Naive thymus-derived CD8-positive, alpha-beta T cell (primary cell): Measurements from ENCODE around the gene MRPL49. TPM values are rescaled to one million over a fixed set of nuclear protein-coding genes. Genes with fewer than 3 reads are reported as not detected.

Experiments used
- ATAC-seq, 2 donors: fragments of 150-1000 bp; cut with Tn5 transposase in 1 of 2; sonication (Bioruptor Pico), chemical (Tn5 transposase) in 1 of 2; 1 replicate in 1 of 2; 2 replicates in 1 of 2; pipeline ENCODE4 v1.10.0; 2021; ENCODE audit warnings: mild to moderate bottlenecking in 2 of 2, moderate library complexity in 2 of 2
- POLR2A ChIA-PET: fragments of 350-600 bp; sonication (Branson Sonifier 250); formaldehyde crosslinking; loops from one replicate; lab custom pipeline; 2021; ENCODE audit warnings: antibody characterized with exemption; lab: Charles Lee
- DNase-seq, 10 donors: peaks; one replicate each; pipeline versions ENCODE4 v3.0.0 to v3.0.0-alpha.2; 2020 to 2022
- H3K27ac Mint-ChIP-seq, 10 donors: one replicate each; pipeline ENCODE4 v1.8.0; 2020 to 2022; ENCODE audit warnings: mild to moderate bottlenecking in 10 of 10, mixed read lengths in 10 of 10, moderate library complexity in 4 of 10, inconsistent platforms in 1 of 10
- H3K27me3 Mint-ChIP-seq, 5 donors: one replicate each; pipeline ENCODE4 v1.8.0; 2021 to 2022; ENCODE audit warnings: mixed read lengths in 5 of 5
- H3K36me3 Mint-ChIP-seq, 3 donors: one replicate each; pipeline ENCODE4 v1.8.0; 2020 to 2022; ENCODE audit warnings: mixed read lengths in 3 of 3, mild to moderate bottlenecking in 2 of 3, inconsistent platforms in 1 of 3
- H3K4me1 Mint-ChIP-seq, 4 donors: one replicate each; pipeline ENCODE4 v1.8.0; 2021 to 2022; ENCODE audit warnings: mixed read lengths in 4 of 4
- H3K4me3 Mint-ChIP-seq, 10 donors: one replicate each; pipeline ENCODE4 v1.8.0; 2020 to 2022; ENCODE audit warnings: mild to moderate bottlenecking in 10 of 10, mixed read lengths in 10 of 10, moderate library complexity in 6 of 10, inconsistent platforms in 1 of 10
- H3K9me3 Mint-ChIP-seq, 9 donors: one replicate each; pipeline ENCODE4 v1.8.0; 2020 to 2022; ENCODE audit warnings: mixed read lengths in 9 of 9, mild to moderate bottlenecking in 3 of 9, inconsistent platforms in 1 of 9, moderate library complexity in 1 of 9
- polyA plus RNA-seq, 3 donors: library from polyadenylated mRNA; unstranded; fragments of 300-500 nt; fragmentation: Illumina TruSeq; gene quantifications; one replicate each; pipeline ENCODE4 v1.2.3, GENCODE V29; 2021
- total RNA-seq, 8 experiments: library from RNA in 2 of 8; stranded (reverse) in 2 of 8; gene quantifications; one replicate each; pipeline ENCODE4 v1.2.3 and lab custom pipeline; 2021 to 2026

Gene MRPL49
- total and polyA plus RNA-seq, 5 experiments from 2014 or later: 76.0 to 96.9 (median 78.9) TPM

DNA sequence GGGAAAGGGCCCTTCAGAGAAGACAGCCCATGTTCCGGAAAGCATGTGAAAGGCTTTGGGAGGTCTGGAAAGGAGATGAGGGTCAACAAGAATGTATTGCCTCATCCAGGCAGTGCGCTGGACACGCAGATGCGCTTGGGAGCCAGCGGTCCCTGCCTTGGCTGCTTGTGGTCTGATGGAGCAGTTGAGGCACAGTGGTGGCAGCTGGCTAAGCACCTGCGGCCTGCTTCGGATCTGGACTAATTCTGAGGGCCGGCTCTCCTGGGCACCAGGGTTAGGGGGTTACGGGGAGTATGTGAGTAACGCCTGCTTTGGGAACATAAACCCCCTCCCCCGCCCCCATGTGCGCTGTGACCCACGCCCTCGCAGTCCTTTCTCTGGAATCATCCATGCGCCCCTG lies 15.0 kb upstream of the MRPL49 start:
- peak overlapping the region in 1 of 10 donors; percentile 6 for H3K27ac Mint-ChIP-seq
- H3K36me3 Mint-ChIP-seq: peaks cover 0 to 41% (median 0%) of the 10 kb centered on the region in 3 donors
- H3K4me3 Mint-ChIP-seq: no peak overlapping the region
- ATAC-seq: no peak
- DNase-seq: no peak
- peaks cover 24 to 43% (median 30%) of the 10 kb centered on the region in 4 donors for H3K4me1 Mint-ChIP-seq
- POLR2A ChIA-PET: interaction anchor here (0.6 to 6.8 kb wide), 3 partner anchors 10 to 75 kb away, joined by 3 to 115 read pairs (median 23); partner anchors contain the start of genes VPS51 and ZNHIT2
- H3K9me3 Mint-ChIP-seq: no peaks in the 10 kb centered on the region
- H3K27me3 Mint-ChIP-seq: no peaks in the 10 kb centered on the region

- Mint-ChIP-seq H3K4me1 (peaks cover 25 to 38% (median 32%) of the 10 kb centered on the region in 4 donors), H3K4me3 (no peak overlapping the region), H3K27ac (no peak overlapping the region), H3K27me3 (no peaks in the 10 kb centered on the region), H3K9me3 (no peaks in the 10 kb centered on the region), H3K36me3 (peaks cover 0 to 40% (median 0%) of the 10 kb centered on the region in 3 donors)
- DNase-seq (no peak), ATAC-seq (no peak)
- POLR2A ChIA-PET: interaction anchor here (0.6 to 6.8 kb wide), 5 partner anchors 10 to 76 kb away, joined by 3 to 115 read pairs (median 23); partner anchors contain the start of genes FAU, MRPL49, SYVN1 and VPS51
These were observed 14.2 kb upstream of the MRPL49 start for GRCh38 chr11:65107751-65108468.

DNA sequence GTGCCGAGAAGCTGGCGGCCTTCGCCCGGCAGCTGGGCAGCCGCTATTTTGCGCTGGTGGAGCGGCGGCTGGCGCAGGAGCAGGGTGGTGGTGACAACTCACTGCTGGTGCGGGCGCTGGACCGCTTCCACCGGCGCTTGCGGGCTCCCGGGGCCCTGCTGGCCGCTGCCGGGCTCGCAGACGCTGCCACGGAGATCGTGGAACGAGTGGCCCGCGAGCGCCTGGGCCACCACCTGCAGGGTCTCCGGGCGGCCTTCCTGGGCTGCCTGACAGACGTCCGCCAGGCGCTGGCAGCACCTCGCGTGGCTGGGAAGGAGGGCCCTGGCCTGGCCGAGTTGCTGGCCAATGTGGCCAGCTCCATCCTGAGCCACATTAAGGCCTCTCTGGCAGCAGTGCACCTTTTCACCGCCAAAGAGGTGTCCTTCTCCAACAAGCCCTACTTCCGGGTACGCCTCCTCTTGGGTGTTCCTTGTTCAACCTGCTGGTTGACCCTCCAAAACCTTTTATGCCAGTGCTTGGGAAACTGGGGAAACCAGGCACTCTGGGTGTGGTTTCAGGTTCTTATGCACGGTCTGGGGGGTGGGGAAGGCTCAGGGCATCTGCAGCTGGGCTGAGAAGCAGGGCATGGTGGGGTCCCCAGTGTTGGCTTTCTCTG lies 13.5 kb upstream of the MRPL49 start:
- ATAC-seq: no peak
- H3K27me3 Mint-ChIP-seq: no peaks in the 10 kb centered on the region
- no peak overlapping the region for H3K4me3 Mint-ChIP-seq
- peaks cover 30 to 43% (median 35%) of the 10 kb centered on the region in 4 donors for H3K4me1 Mint-ChIP-seq
- no peaks in the 10 kb centered on the region for H3K9me3 Mint-ChIP-seq
- H3K36me3 Mint-ChIP-seq: peaks cover 0 to 33% (median 0%) of the 10 kb centered on the region in 3 donors
- DNase-seq: no peak
- POLR2A ChIA-PET: interaction anchor here (1.4 to 6.8 kb wide), 4 partner anchors 10 to 26 kb away, joined by 8 to 115 read pairs (median 62); partner anchors contain the start of genes FAU, MRPL49, SYVN1 and VPS51
- no peak overlapping the region for H3K27ac Mint-ChIP-seq

- POLR2A ChIA-PET: interaction anchor here (0.5 to 6.8 kb wide), 12 partner anchors 9 to 1444 kb away, joined by 3 to 115 read pairs (median 16); partner anchors contain the start of genes ARL2, CAPN1, FAU and MRPL49
- Mint-ChIP-seq H3K9me3 (no peaks in the 10 kb centered on the region), H3K27ac (peak overlapping the region in 9 of 10 donors; percentile 63 to 99 (median 89)), H3K36me3 (peaks cover 0 to 28% (median 0%) of the 10 kb centered on the region in 3 donors), H3K27me3 (no peaks in the 10 kb centered on the region), H3K4me1 (peaks cover 30 to 44% (median 40%) of the 10 kb centered on the region in 4 donors), H3K4me3 (no peak overlapping the region)
- DNase-seq: peak in 1 of 10 donors; percentile 63
- ATAC-seq: no peak
These were observed 12.6 kb upstream of the MRPL49 start for GRCh38 chr11:65109231-65110198.

GRCh38 chr11:65110354-65110861 lies 11.7 kb upstream of the MRPL49 start:
- POLR2A ChIA-PET: interaction anchor here (0.5 to 6.8 kb wide), 15 partner anchors 8 to 366 kb away, joined by 3 to 115 read pairs (median 12); partner anchors contain the start of genes ARL2, CAPN1, FAU and MAP4K2
- Mint-ChIP-seq H3K36me3 (peaks cover 0 to 19% (median 0%) of the 10 kb centered on the region in 3 donors), H3K4me1 (peaks cover 27 to 44% (median 41%) of the 10 kb centered on the region in 4 donors), H3K27me3 (no peaks in the 10 kb centered on the region), H3K4me3 (peak overlapping the region in 9 of 10 donors; percentile 39 to 73 (median 56)), H3K9me3 (no peaks in the 10 kb centered on the region), H3K27ac (peak overlapping the region; percentile 63 to 99 (median 89))
- ATAC-seq: peak; percentile 43 to 54
- peak; percentile 88 to 98 (median 94) for DNase-seq

- DNase-seq (peak in 1 of 10 donors; percentile 17), ATAC-seq (no peak)
- H3K4me3 Mint-ChIP-seq: peak overlapping the region; percentile 81 to 99 (median 88)
- peak overlapping the region; percentile 63 to 99 (median 90) for H3K27ac Mint-ChIP-seq
- H3K9me3 Mint-ChIP-seq: no peaks in the 10 kb centered on the region
- peaks cover 27 to 48% (median 41%) of the 10 kb centered on the region in 4 donors for H3K4me1 Mint-ChIP-seq
- no peaks in the 10 kb centered on the region for H3K27me3 Mint-ChIP-seq
- H3K36me3 Mint-ChIP-seq: peaks cover 0 to 12% (median 0%) of the 10 kb centered on the region in 3 donors
- POLR2A ChIA-PET: interaction anchor here (0.5 to 6.8 kb wide), 24 partner anchors 11 to 429 kb away, joined by 3 to 115 read pairs (median 4); partner anchors contain the start of genes ARL2, CAPN1, CDCA5 and FAU
These were observed 10.9 kb upstream of the MRPL49 start for GRCh38 chr11:65111159-65111743.

DNA sequence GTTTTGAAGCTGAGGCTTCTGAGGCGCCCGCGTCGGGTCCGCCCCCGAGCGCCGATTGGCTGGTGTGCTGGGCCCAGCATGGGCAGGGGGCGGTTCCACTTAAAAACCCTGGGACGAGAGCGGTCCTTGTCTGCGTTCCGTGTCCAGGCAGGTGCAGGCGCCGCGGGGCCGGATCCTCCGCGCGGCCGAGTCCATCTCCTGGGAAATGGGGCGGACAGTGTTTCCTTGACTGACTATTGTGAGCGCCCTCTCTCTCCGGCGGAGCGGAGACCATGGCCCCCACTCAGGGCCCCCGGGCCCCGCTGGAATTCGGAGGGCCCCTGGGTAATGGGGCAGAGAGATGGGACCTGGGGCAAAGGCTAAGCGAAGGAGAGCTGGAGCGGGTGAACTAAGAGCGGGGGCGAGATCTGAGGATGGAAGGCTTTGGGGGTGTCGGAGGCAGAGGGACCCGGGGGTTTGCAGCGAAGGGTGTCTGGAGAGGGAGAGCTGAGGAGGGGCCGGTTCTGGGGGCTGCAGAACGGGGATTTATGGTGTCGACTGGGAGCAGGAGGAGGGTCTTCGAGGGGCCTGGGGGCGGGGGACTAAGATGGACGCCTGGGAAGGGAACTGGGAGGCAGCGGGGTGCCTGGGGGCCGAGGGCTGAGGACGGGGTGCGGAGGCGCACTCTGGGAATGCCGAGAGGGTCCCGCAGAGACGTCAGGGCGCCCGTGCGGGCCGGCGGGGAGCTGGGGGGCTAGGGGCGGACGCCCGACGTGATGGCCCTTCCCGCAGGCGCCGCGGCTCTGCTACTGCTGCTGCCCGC lies 10.2 kb upstream of the MRPL49 start, which contains the start of gene TM7SF2:
TSS of gene TM7SF2 (plus strand) at position 129 of the 802 bp plus-strand sequence. CDS start at position 273, 144 bp downstream.
- Mint-ChIP-seq H3K9me3 (no peaks in the 10 kb centered on the region), H3K27me3 (no peaks in the 10 kb centered on the region), H3K27ac (peak within 1 kb of the TSS; percentile 63 to 99 (median 92)), H3K36me3 (peaks cover 0 to 9% (median 0%) of the 10 kb centered on the region in 3 donors), H3K4me3 (peak within 1 kb of the TSS; percentile 81 to 99 (median 88)), H3K4me1 (peaks cover 27 to 50% (median 42%) of the 10 kb centered on the region in 4 donors)
- DNase-seq (peak; percentile 84 to 96 (median 90)), ATAC-seq (peak; percentile 69 to 71)
- POLR2A ChIA-PET: interaction anchor here (0.5 to 6.8 kb wide), 27 partner anchors 11 to 428 kb away, joined by 3 to 115 read pairs (median 4); partner anchors contain the start of genes ARL2, CAPN1, CDCA5 and FAU

DNA sequence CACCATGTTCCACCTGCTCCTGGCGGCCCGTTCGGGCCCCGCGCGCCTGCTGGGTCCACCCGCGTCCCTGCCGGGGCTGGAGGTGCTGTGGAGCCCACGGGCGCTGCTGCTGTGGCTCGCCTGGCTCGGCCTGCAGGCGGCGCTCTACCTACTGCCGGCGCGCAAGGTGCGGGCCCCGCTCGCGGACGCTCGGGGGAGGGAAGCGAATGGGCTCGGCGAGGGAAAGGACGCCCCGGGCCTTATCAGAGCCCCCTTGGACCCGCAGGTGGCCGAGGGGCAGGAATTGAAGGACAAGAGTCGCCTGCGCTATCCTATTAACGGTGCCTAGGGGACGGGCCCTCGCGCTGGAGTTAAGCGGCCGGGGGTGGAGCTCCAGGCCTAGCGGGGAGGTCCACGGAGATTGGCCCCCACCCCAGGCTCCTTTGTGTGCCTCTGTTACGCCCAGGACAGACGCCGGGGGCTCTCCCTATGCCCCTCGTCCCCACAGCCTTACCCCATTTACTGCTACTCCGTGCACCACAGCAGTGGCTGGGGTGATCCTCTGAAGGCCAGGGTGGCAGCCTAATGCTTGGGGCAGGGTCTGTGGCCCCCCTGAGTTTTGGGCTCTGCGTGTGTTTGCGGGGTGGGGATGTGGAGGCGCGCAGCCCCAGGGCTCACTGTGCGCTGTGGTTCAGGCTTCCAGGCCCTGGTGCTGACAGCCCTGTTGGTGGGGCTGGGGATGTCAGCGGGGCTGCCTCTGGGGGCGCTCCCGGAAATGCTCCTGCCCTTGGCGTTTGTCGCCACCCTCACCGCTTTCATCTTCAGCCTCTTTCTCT lies 9.4 kb upstream of the MRPL49 start:
- Mint-ChIP-seq H3K4me1 (peaks cover 27 to 51% (median 45%) of the 10 kb centered on the region in 4 donors), H3K4me3 (peak overlapping the region; percentile 80 to 99 (median 87)), H3K36me3 (peaks cover 0 to 6% (median under 1%) of the 10 kb centered on the region in 3 donors), H3K27ac (peak overlapping the region; percentile 83 to 99 (median 92)), H3K27me3 (no peaks in the 10 kb centered on the region), H3K9me3 (no peaks in the 10 kb centered on the region)
- DNase-seq (peak; percentile 65 to 85 (median 80)), ATAC-seq (peak; percentile 56 to 59)
- POLR2A ChIA-PET: interaction anchor here (0.6 to 6.8 kb wide), 16 partner anchors 10 to 395 kb away, joined by 3 to 115 read pairs (median 4); partner anchors contain the start of genes ARL2, CAPN1, CDCA5 and FAU

- Mint-ChIP-seq H3K4me3 (peak overlapping the region; percentile 80 to 99 (median 87)), H3K4me1 (peaks cover 28 to 56% (median 48%) of the 10 kb centered on the region in 4 donors), H3K9me3 (no peaks in the 10 kb centered on the region), H3K27ac (peak overlapping the region; percentile 83 to 99 (median 92)), H3K27me3 (no peaks in the 10 kb centered on the region), H3K36me3 (peaks cover 2 to 11% (median 3%) of the 10 kb centered on the region in 3 donors)
- POLR2A ChIA-PET: interaction anchor here (1.0 to 6.8 kb wide), 8 partner anchors 9 to 394 kb away, joined by 4 to 115 read pairs (median 13); partner anchors contain the start of genes ARL2, CAPN1, FAU and MRPL49
- DNase-seq (no peak), ATAC-seq (no peak)
These were observed 8.8 kb upstream of the MRPL49 start for GRCh38 chr11:65113361-65113756.
